PFSK-1 (cell line): ENCODE measurements around the gene CPD.

Experiments
- FOXP2 ChIP-seq: optimal IDR thresholded peaks from 2 replicates; pipeline ENCODE3; 2011; ENCODE audit warnings: borderline replicate concordance, control low read depth, inconsistent platforms; ENCODE audit not compliant: insufficient read depth; ENCODE audit errors: extremely low read length, extremely low read depth
- POLR2AphosphoS5 ChIP-seq: IDR thresholded peaks from 2 replicates; pipeline ENCODE4 v1.6.1; 2012; ENCODE audit warnings: low read depth, mild to moderate bottlenecking, control low read depth, low read length, moderate library complexity
- TAF1 ChIP-seq: IDR thresholded peaks from 2 replicates; pipeline ENCODE4 v1.6.1; 2012; ENCODE audit warnings: low read length, control low read depth, borderline replicate concordance; ENCODE audit not compliant: insufficient read depth
- TF ChIP-seq, protein P1 (sequence below), 2 experiments: IDR thresholded peaks; 2 replicates each; pipeline versions ENCODE4 v1.6.1 to v1.8.0; 2011 to 2012; ENCODE audit warnings: low read depth in 2 of 2, low read length in 2 of 2, control low read depth in 1 of 2, inconsistent platforms in 1 of 2, mild to moderate bottlenecking in 1 of 2, moderate library complexity in 1 of 2; ENCODE audit not compliant: insufficient read depth in 1 of 2

DNA sequence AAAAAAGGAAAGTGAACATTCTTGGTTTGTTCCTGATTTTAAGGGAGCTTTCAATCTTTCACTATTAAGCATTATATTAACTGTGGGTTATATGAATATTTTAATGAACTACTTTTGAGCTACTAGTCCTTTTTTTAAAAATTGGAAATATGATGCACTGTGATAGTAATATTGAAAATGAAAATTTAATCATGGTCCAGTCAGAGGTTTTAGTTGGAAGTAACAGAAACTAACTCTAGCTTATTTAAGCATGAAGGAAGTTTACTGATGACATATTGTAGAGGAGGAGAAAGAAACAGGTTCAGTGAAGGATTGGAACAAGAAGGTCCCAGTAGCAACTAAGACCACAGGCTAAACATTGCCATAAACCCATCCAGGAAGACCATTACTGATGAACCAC, 24.0 kb upstream of the CPD start:
- TF ChIP-seq POLR2AphosphoS5, result no peak
- TF ChIP-seq, protein P1, sequence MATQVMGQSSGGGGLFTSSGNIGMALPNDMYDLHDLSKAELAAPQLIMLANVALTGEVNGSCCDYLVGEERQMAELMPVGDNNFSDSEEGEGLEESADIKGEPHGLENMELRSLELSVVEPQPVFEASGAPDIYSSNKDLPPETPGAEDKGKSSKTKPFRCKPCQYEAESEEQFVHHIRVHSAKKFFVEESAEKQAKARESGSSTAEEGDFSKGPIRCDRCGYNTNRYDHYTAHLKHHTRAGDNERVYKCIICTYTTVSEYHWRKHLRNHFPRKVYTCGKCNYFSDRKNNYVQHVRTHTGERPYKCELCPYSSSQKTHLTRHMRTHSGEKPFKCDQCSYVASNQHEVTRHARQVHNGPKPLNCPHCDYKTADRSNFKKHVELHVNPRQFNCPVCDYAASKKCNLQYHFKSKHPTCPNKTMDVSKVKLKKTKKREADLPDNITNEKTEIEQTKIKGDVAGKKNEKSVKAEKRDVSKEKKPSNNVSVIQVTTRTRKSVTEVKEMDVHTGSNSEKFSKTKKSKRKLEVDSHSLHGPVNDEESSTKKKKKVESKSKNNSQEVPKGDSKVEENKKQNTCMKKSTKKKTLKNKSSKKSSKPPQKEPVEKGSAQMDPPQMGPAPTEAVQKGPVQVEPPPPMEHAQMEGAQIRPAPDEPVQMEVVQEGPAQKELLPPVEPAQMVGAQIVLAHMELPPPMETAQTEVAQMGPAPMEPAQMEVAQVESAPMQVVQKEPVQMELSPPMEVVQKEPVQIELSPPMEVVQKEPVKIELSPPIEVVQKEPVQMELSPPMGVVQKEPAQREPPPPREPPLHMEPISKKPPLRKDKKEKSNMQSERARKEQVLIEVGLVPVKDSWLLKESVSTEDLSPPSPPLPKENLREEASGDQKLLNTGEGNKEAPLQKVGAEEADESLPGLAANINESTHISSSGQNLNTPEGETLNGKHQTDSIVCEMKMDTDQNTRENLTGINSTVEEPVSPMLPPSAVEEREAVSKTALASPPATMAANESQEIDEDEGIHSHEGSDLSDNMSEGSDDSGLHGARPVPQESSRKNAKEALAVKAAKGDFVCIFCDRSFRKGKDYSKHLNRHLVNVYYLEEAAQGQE (IDR thresholded peaks at IDR 0.05; ENCODE audit: insufficient read depth in 1 of 2, low read depth in 2 of 2, low read length in 2 of 2), result no peak
- TF ChIP-seq TAF1, result no peak
- TF ChIP-seq FOXP2, result no peak
